Thyroid gland (tissue), 4 donors: ENCODE data around the gene ZNF227.
"Not testable (repeated sequence)": the region's sequence is repeated elsewhere in the genome, so short reads cannot be mapped to it uniquely, and the experiment has no call there.

Experiments used
- CTCF ChIP-seq, 6 experiments: fragments of 200-600 bp in 3 of 6; fragments of 450-650 bp in 3 of 6; sonication (generic) in 3 of 6; IDR thresholded peaks; one replicate each; pipeline ENCODE4 v1.5.1; 2016 to 2019; ENCODE audit warnings: antibody characterized with exemption in 6 of 6, mild to moderate bottlenecking in 2 of 6, inconsistent platforms in 1 of 6, moderate library complexity in 1 of 6
- POLR2A ChIP-seq, 2 donors: fragments of 450-650 bp; IDR thresholded peaks; one replicate each; pipeline ENCODE4 v1.6.1; 2017; ENCODE audit warnings: antibody characterized with exemption in 2 of 2, mild to moderate bottlenecking in 2 of 2, moderate library complexity in 1 of 2

- not testable (repeated sequence) for TF ChIP-seq CTCF, POLR2A (IDR thresholded peaks at IDR 0.05)
These were observed 40.0 kb downstream of the ZNF227 start for GRCh38 chr19:44252332-44252731.
